HG03039 (cell line): ENCODE measurements around the gene CACNA2D4.

ENCODE experiments used
- ATAC-seq: cut with Tn5 transposase; IDR thresholded peaks from one replicate; pipeline ENCODE4 v1.9.1; 2021; ENCODE audit warnings: mild to moderate bottlenecking, moderate library complexity; ENCODE audit not compliant: unreplicated experiment

The CACNA2D4 gene

GRCh38 chr12:1793426-1794210, 124.8 kb downstream of the CACNA2D4 start:
- ATAC-seq, result no peak

- no peak for ATAC-seq
Measured at GRCh38 chr12:1792406-1792805, 126.0 kb downstream of the CACNA2D4 start.

GRCh38 chr12:1791104-1791841, 127.2 kb downstream of the CACNA2D4 start:
- no peak for ATAC-seq

- no peak for ATAC-seq
Measured at GRCh38 chr12:1790444-1790843, 128.0 kb downstream of the CACNA2D4 start.

- no peak for ATAC-seq
Measured at GRCh38 chr12:1787714-1788113, 130.7 kb downstream of the CACNA2D4 start.

- ATAC-seq, result no peak
Measured at GRCh38 chr12:1782215-1782614, 136.2 kb downstream of the CACNA2D4 start.

GRCh38 chr12:1781772-1782171, 136.7 kb downstream of the CACNA2D4 start:
- ATAC-seq, result no peak

GRCh38 chr12:1779783-1780182, 138.7 kb downstream of the CACNA2D4 start:
- no peak for ATAC-seq

GRCh38 chr12:1778911-1779310, 139.5 kb downstream of the CACNA2D4 start:
- no peak for ATAC-seq

GRCh38 chr12:1777798-1778197, 140.7 kb downstream of the CACNA2D4 start:
- ATAC-seq, result no peak

GRCh38 chr12:1776170-1776921, 142.1 kb downstream of the CACNA2D4 start:
- ATAC-seq, result no peak

- ATAC-seq, result no peak
Measured at GRCh38 chr12:1773937-1774655, 144.4 kb downstream of the CACNA2D4 start.

GRCh38 chr12:1769809-1770494, 148.5 kb downstream of the CACNA2D4 start:
- no peak for ATAC-seq

- no peak for ATAC-seq
Measured at GRCh38 chr12:1768615-1769014, 149.8 kb downstream of the CACNA2D4 start.

GRCh38 chr12:1767407-1768090, 150.9 kb downstream of the CACNA2D4 start:
- ATAC-seq, result no peak

- ATAC-seq, result no peak
Measured at GRCh38 chr12:1766110-1766509, 152.3 kb downstream of the CACNA2D4 start.

GRCh38 chr12:1763153-1763552, 155.3 kb downstream of the CACNA2D4 start:
- no peak for ATAC-seq

- ATAC-seq, result no peak
Measured at GRCh38 chr12:1761857-1762256, 156.6 kb downstream of the CACNA2D4 start.

GRCh38 chr12:1760566-1761382, 157.7 kb downstream of the CACNA2D4 start:
- no peak for ATAC-seq
